GM12865 (cell line): Measurements from ENCODE around the gene SLC41A3.

Experiments used
- DNase-seq: peaks from one replicate; pipeline ENCODE4 v3.0.0; 2010; ENCODE audit warnings: low read depth
- H3K4me3 ChIP-seq: 2 replicates; pipeline ENCODE4 v1.5.1; 2011; ENCODE audit warnings: mild to moderate bottlenecking, low read depth, low read length, control low read depth
- CTCF ChIP-seq: IDR thresholded peaks from 2 replicates; pipeline ENCODE4 v1.5.1; 2011; ENCODE audit warnings: low read length, control low read depth, low read depth, inconsistent platforms; ENCODE audit not compliant: insufficient read depth; ENCODE audit errors: missing control alignments

Gene SLC41A3

GRCh38 chr3:126106336-126107202, 22.6 kb upstream of the SLC41A3 start:
- no peak for DNase-seq
- no peak for TF ChIP-seq CTCF
- H3K4me3 ChIP-seq, result no peak overlapping the region

GRCh38 chr3:126105691-126106187, 21.8 kb upstream of the SLC41A3 start:
- no peak for TF ChIP-seq CTCF

GRCh38 chr3:126104742-126105605, 21.1 kb upstream of the SLC41A3 start:
- DNase-seq, result no peak
- H3K4me3 ChIP-seq, result no peak overlapping the region
- no peak for TF ChIP-seq CTCF

More at GRCh38 chr3:126105691-126106187, 21.8 kb upstream of the SLC41A3 start:
- no peak overlapping the region for H3K4me3 ChIP-seq
- no peak for DNase-seq

- TF ChIP-seq CTCF, result no peak
- H3K4me3 ChIP-seq, result no peak overlapping the region
These were observed 20.2 kb upstream of the SLC41A3 start for GRCh38 chr3:126104028-126104635.

GRCh38 chr3:126103121-126104027, 19.4 kb upstream of the SLC41A3 start:
- no peak overlapping the region for H3K4me3 ChIP-seq
- TF ChIP-seq CTCF, result peak; percentile 31
- DNase-seq, result peak; percentile 28

More at GRCh38 chr3:126104028-126104635, 20.2 kb upstream of the SLC41A3 start:
- DNase-seq, result no peak

- no peak overlapping the region for H3K4me3 ChIP-seq
- DNase-seq, result no peak
These were observed 18.6 kb upstream of the SLC41A3 start for GRCh38 chr3:126102530-126102951.

More at GRCh38 chr3:126102530-126102951, 18.6 kb upstream of the SLC41A3 start:
- no peak for TF ChIP-seq CTCF
